HG02870 (cell line): ENCODE results near the gene MPO.
A peak's percentile ranks its signal among the peaks of the same experiment; 100 is the strongest.

Experiments
- ATAC-seq: cut with Tn5 transposase; IDR thresholded peaks from one replicate; pipeline ENCODE4 v1.9.1; 2021; ENCODE audit warnings: mild to moderate bottlenecking, moderate library complexity; ENCODE audit not compliant: unreplicated experiment

Gene MPO

GRCh38 chr17:58320570-58321323 lies 40.0 kb upstream of the MPO start:
- ATAC-seq = no peak

GRCh38 chr17:58320163-58320558 lies 39.4 kb upstream of the MPO start:
- ATAC-seq = no peak

- no peak for ATAC-seq
These were observed 38.7 kb upstream of the MPO start for GRCh38 chr17:58319173-58320162.

- no peak for ATAC-seq
These were observed 38.0 kb upstream of the MPO start for GRCh38 chr17:58318627-58319172.

- ATAC-seq = no peak
These were observed 37.3 kb upstream of the MPO start for GRCh38 chr17:58318065-58318481.

GRCh38 chr17:58317421-58318064 lies 36.8 kb upstream of the MPO start:
- ATAC-seq = peak; percentile 68

GRCh38 chr17:58316260-58316960 lies 35.7 kb upstream of the MPO start:
- no peak for ATAC-seq

- no peak for ATAC-seq
These were observed 35.0 kb upstream of the MPO start for GRCh38 chr17:58315750-58316149.

- no peak for ATAC-seq
These were observed 34.6 kb upstream of the MPO start for GRCh38 chr17:58315281-58315711.

GRCh38 chr17:58314706-58315015 lies 33.9 kb upstream of the MPO start:
- ATAC-seq = no peak

- no peak for ATAC-seq
These were observed 33.3 kb upstream of the MPO start for GRCh38 chr17:58313815-58314705.

- ATAC-seq = no peak
These were observed 32.1 kb upstream of the MPO start for GRCh38 chr17:58312829-58313228.

GRCh38 chr17:58312021-58312630 lies 31.4 kb upstream of the MPO start:
- no peak for ATAC-seq

GRCh38 chr17:58311429-58311894 lies 30.7 kb upstream of the MPO start:
- ATAC-seq = no peak

- no peak for ATAC-seq
These were observed 30.0 kb upstream of the MPO start for GRCh38 chr17:58310511-58311428.

- no peak for ATAC-seq
These were observed 29.2 kb upstream of the MPO start for GRCh38 chr17:58309918-58310259.

GRCh38 chr17:58308985-58309917 lies 28.5 kb upstream of the MPO start:
- no peak for ATAC-seq
